ENCODE measurements around the gene EEF1G. TPM values are rescaled to one million over a fixed set of nuclear protein-coding genes. Genes with fewer than 3 reads are reported as not detected.

The EEF1G gene
- polyA plus RNA-seq, 1 donor from 2014 or later: 1,555 TPM

DNA sequence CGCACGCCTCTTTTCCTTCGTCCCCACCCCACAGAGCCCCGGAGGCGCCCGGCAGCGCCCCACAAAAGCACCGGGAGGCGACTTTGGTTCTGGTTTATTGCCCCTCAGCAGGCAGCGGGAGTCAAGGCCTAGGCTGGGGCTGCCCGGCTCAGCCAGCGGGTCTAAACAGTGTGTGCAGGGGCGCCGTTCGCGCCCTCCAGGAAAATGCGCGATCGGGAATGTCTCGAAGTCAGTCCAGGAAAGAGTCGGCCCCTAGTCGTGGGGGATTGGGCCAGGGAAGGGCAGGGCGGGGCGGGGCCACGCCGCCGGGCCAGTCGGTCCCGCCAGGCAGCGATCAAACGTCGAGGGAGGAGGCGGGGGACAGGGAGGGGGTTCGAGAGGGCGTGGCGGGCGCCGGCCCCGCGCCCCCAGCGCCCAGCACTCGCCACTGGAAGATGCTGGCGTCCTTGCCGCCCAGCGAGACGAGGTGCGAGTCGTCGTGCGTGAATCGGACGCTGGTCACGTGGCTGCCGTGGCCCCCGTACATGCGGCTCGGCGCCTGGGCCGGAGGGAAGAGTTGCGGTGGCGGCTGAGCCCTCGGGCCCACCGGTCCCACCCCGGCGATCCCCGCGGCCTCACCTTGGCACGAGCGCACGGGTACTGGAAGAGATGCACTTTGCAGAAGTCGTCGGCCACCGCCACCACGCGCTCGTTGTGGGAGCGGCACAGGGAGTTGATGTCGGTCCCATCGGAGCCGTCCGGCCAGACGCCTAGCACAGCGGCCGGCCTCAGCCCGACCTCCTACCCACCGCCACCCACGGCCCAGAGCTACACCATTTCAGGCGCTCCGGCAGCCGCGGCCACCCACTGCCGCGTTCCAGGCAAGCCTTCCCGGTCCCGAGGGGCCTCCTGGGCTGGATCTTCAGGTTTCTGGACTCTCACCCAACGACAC is 28.7 kb upstream of the EEF1G start:
- peaks cover 32% of the 10 kb centered on the region for H3K79me2 ChIP-seq (replicated peaks; ENCODE audit: insufficient read depth, low read length)
- H3K36me3 ChIP-seq (ENCODE audit: insufficient read depth, low read length): no peaks in the 10 kb centered on the region
- H3K9me3 ChIP-seq (ENCODE audit: low read length): no peaks in the 10 kb centered on the region
- H3K4me2 ChIP-seq (ENCODE audit: low read length): peak overlapping the region; percentile 84
- peak overlapping the region; percentile 100 for H3K4me3 ChIP-seq (ENCODE audit: low read length)
- peak overlapping the region; percentile 76 for H2AFZ ChIP-seq (ENCODE audit: low read depth, low read length)
- no peaks in the 10 kb centered on the region for H3K27me3 ChIP-seq (ENCODE audit: insufficient read depth, low read depth, low read length)
- H3F3A ChIP-seq (ENCODE audit: insufficient read depth, low read length, poor library complexity, severe bottlenecking): no peaks in the 10 kb centered on the region
- H4K20me1 ChIP-seq (ENCODE audit: insufficient read depth): no peaks in the 10 kb centered on the region
- H3K9me2 ChIP-seq (ENCODE audit: insufficient read depth, low read length): no peaks in the 10 kb centered on the region
- no peak for TF ChIP-seq SMC3 (conservative IDR thresholded peaks at IDR 0.05; ENCODE audit: poor library complexity)
- no peak for TF ChIP-seq RAD21 (conservative IDR thresholded peaks at IDR 0.05)
- no peak for TF ChIP-seq TAF1 (IDR thresholded peaks at IDR 0.05; ENCODE audit: low read depth)
- TF ChIP-seq, protein P1, sequence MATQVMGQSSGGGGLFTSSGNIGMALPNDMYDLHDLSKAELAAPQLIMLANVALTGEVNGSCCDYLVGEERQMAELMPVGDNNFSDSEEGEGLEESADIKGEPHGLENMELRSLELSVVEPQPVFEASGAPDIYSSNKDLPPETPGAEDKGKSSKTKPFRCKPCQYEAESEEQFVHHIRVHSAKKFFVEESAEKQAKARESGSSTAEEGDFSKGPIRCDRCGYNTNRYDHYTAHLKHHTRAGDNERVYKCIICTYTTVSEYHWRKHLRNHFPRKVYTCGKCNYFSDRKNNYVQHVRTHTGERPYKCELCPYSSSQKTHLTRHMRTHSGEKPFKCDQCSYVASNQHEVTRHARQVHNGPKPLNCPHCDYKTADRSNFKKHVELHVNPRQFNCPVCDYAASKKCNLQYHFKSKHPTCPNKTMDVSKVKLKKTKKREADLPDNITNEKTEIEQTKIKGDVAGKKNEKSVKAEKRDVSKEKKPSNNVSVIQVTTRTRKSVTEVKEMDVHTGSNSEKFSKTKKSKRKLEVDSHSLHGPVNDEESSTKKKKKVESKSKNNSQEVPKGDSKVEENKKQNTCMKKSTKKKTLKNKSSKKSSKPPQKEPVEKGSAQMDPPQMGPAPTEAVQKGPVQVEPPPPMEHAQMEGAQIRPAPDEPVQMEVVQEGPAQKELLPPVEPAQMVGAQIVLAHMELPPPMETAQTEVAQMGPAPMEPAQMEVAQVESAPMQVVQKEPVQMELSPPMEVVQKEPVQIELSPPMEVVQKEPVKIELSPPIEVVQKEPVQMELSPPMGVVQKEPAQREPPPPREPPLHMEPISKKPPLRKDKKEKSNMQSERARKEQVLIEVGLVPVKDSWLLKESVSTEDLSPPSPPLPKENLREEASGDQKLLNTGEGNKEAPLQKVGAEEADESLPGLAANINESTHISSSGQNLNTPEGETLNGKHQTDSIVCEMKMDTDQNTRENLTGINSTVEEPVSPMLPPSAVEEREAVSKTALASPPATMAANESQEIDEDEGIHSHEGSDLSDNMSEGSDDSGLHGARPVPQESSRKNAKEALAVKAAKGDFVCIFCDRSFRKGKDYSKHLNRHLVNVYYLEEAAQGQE (IDR thresholded peaks at IDR 0.05; ENCODE audit: borderline replicate concordance): no peak
- no peak for TF ChIP-seq MXI1 (conservative IDR thresholded peaks at IDR 0.05; ENCODE audit: poor library complexity, severe bottlenecking)
- TF ChIP-seq, protein P2, sequence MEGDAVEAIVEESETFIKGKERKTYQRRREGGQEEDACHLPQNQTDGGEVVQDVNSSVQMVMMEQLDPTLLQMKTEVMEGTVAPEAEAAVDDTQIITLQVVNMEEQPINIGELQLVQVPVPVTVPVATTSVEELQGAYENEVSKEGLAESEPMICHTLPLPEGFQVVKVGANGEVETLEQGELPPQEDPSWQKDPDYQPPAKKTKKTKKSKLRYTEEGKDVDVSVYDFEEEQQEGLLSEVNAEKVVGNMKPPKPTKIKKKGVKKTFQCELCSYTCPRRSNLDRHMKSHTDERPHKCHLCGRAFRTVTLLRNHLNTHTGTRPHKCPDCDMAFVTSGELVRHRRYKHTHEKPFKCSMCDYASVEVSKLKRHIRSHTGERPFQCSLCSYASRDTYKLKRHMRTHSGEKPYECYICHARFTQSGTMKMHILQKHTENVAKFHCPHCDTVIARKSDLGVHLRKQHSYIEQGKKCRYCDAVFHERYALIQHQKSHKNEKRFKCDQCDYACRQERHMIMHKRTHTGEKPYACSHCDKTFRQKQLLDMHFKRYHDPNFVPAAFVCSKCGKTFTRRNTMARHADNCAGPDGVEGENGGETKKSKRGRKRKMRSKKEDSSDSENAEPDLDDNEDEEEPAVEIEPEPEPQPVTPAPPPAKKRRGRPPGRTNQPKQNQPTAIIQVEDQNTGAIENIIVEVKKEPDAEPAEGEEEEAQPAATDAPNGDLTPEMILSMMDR (IDR thresholded peaks at IDR 0.05; ENCODE audit: poor library complexity, severe bottlenecking): no peak
- TF ChIP-seq POLR2AphosphoS5 (IDR thresholded peaks at IDR 0.05): no peak
- TF ChIP-seq EZH2 (IDR thresholded peaks at IDR 0.05; ENCODE audit: borderline replicate concordance, insufficient read depth, low read length, poor library complexity, severe bottlenecking): no peak
- TF ChIP-seq EP300 (conservative IDR thresholded peaks at IDR 0.05; ENCODE audit: poor library complexity, severe bottlenecking): no peak
- peak overlapping the region; percentile 78 for H3K9ac ChIP-seq (ENCODE audit: low read length)
- peak overlapping the region; percentile 66 for H3K27ac ChIP-seq (ENCODE audit: low read length)

DNA sequence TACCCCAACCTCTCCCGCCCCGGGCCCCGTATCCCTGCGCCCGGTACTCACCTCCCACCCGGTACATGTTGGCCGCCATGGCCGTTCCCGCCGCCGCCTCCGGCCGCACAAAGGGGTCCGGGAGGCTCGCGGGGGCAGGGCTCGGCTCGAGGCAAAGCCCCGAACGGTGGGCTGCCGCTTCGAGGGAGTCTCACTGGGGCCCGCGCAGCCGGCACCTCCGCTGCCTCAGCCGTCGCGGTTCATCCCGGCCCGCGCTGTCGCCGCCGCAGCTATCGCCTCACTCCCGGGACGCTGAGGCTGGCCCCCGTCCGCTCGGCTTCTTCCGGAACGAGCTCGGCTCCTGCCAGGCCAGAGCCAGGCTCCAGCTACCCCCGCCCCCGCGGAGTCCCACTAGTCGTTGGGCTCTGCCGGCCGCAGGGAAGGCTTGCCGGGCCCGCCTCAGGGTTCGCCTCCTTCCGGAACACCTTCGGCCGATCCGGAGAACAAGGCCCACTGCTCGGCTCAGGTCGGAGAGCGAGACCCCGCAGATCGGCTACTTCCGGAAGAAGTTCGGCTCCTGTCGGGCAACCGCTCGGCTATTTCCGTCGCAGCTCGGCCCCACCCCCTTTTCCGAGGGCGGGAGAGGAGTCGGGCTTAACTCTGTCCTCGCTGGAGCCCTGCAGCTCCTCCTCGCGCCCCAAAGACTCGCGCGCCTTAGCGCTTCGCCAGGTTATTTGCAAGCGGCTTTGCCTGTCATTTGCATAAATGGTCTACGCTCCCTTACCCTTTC is 27.9 kb upstream of the EEF1G start, which contains the start of gene MTA2:
MTA2 (minus strand) TSS at position 494 of the 769 bp plus-strand sequence; CDS start at position 79, 415 bp downstream.
- H3K36me3 ChIP-seq (ENCODE audit: insufficient read depth, low read length): no peaks in the 10 kb centered on the region
- peak within 1 kb of the TSS; percentile 100 for H3K4me3 ChIP-seq (ENCODE audit: low read length)
- H3K9ac ChIP-seq (ENCODE audit: low read length): peak within 1 kb of the TSS; percentile 98
- H2AFZ ChIP-seq (ENCODE audit: low read depth, low read length): peak within 1 kb of the TSS; percentile 77
- H3F3A ChIP-seq (ENCODE audit: insufficient read depth, low read length, poor library complexity, severe bottlenecking): no peaks in the 10 kb centered on the region
- peaks cover 35% of the 10 kb centered on the region for H3K79me2 ChIP-seq (replicated peaks; ENCODE audit: insufficient read depth, low read length)
- peak within 1 kb of the TSS; percentile 87 for H3K27ac ChIP-seq (ENCODE audit: low read length)
- H3K9me3 ChIP-seq (ENCODE audit: low read length): no peaks in the 10 kb centered on the region
- no peaks in the 10 kb centered on the region for H4K20me1 ChIP-seq (ENCODE audit: insufficient read depth)
- H3K9me2 ChIP-seq (ENCODE audit: insufficient read depth, low read length): no peaks in the 10 kb centered on the region
- no peaks in the 10 kb centered on the region for H3K27me3 ChIP-seq (ENCODE audit: insufficient read depth, low read depth, low read length)
- TF ChIP-seq MXI1 (conservative IDR thresholded peaks at IDR 0.05; ENCODE audit: poor library complexity, severe bottlenecking): peak; percentile 68
- peak; percentile 34 for TF ChIP-seq EP300 (conservative IDR thresholded peaks at IDR 0.05; ENCODE audit: poor library complexity, severe bottlenecking)
- TF ChIP-seq RAD21 (conservative IDR thresholded peaks at IDR 0.05): no peak
- TF ChIP-seq EZH2 (IDR thresholded peaks at IDR 0.05; ENCODE audit: borderline replicate concordance, insufficient read depth, low read length, poor library complexity, severe bottlenecking): no peak
- TF ChIP-seq, protein P2 (IDR thresholded peaks at IDR 0.05; ENCODE audit: poor library complexity, severe bottlenecking): no peak
- TF ChIP-seq TAF1 (IDR thresholded peaks at IDR 0.05; ENCODE audit: low read depth): peak; percentile 76
- TF ChIP-seq POLR2AphosphoS5 (IDR thresholded peaks at IDR 0.05): peak; percentile 83
- TF ChIP-seq, protein P1 (IDR thresholded peaks at IDR 0.05; ENCODE audit: borderline replicate concordance): peak; percentile 44
- no peak for TF ChIP-seq SMC3 (conservative IDR thresholded peaks at IDR 0.05; ENCODE audit: poor library complexity)
- H3K4me2 ChIP-seq (ENCODE audit: low read length): peak within 1 kb of the TSS; percentile 87

All from neural cell (in vitro differentiated cells).